Measurements from ENCODE around the gene DGKZ.
"Not testable (repeated sequence)": the region's sequence is repeated elsewhere in the genome, so short reads cannot be mapped to it uniquely, and the experiment has no call there.

DGKZ gene

DNA sequence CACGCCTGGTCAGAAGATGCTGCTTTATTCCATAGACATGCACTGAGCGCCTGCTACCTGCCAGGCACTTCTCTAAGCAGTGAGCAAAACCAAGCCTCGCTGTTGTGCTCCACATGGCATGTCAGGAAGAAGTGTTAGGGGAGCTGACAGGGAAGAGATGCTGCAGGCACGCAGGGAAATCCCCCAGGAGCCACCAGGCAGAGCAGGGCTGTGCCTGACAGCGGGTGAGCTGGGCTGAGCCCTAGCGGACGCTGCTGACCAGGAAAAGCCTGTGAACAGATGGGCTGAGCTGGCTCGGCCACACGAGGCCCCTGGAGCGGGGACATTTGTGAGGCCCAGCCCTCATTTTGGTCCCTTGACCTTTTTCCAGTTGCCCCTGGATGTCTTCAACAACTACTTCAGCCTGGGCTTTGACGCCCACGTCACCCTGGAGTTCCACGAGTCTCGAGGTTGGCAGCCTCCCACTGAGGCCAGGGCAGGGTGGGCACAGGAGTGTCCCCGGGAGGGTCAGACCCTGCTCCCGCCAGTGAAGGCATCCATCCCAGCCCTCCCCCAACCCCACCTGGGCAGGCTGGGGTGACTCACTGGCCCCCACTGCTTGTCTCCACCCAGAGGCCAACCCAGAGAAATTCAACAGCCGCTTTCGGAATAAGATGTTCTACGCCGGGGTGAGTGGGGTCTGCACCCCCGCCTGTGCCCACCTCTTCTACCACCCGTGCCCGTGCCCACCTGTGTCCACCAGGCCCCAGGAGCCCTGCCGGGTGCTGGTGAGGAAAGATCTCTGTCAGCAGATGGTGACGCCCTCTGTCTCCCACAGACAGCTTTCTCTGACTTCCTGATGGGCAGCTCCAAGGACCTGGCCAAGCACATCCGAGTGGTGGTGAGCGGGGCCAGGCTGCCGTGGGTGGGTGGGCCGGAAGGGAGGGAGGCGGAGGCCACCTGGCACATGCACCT is 26.8 kb downstream of the DGKZ start:
- no peak overlapping the region for H3K4me3 ChIP-seq (ENCODE audit: low read length)
- TF ChIP-seq ZNF274 (IDR thresholded peaks at IDR 0.05; ENCODE audit: low read depth, low read length) = no peak

DNA sequence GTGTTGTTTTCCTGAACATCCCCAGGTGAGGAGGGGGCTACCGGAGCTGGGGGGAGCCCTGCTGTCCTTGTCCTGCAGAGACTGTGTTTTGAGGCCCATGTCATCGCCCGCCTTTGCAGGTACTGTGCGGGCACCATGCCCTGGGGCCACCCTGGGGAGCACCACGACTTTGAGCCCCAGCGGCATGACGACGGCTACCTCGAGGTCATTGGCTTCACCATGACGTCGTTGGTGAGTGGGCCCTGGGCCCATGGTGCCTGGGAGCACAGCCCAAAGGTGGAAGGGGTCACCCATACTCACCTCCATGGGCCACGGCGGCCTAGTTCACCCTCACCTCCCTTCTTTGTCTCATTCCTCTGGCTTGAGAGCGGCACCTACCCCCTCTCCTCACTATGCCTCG is 27.6 kb downstream of the DGKZ start:
- H3K4me3 ChIP-seq (ENCODE audit: low read length) = no peak overlapping the region
- no peak for TF ChIP-seq ZNF274 (IDR thresholded peaks at IDR 0.05; ENCODE audit: low read depth, low read length)

DNA sequence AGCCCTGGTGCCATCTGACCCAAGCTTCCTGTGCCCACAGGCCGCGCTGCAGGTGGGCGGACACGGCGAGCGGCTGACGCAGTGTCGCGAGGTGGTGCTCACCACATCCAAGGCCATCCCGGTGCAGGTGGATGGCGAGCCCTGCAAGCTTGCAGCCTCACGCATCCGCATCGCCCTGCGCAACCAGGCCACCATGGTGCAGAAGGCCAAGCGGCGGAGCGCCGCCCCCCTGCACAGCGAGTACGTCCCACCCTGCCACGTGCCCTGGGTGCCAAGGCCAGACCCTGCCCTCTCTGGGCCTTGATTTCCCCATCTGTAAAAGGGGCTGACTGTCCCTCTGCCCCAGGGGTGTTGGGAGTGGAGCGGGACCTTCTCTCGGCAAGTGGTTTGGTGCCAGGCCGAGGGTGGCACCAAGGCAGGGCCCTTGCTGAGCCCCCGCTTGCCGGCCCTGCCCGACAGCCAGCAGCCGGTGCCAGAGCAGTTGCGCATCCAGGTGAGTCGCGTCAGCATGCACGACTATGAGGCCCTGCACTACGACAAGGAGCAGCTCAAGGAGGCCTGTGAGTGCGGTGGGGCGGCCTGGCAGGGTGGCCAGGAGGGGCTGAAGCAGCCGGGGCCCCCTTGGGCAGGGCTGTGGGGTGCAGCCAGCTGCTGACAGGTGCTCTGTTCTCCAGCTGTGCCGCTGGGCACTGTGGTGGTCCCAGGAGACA is 28.3 kb downstream of the DGKZ start:
- H3K4me3 ChIP-seq (ENCODE audit: low read length) = no peak overlapping the region
- no peak for TF ChIP-seq ZNF274 (IDR thresholded peaks at IDR 0.05; ENCODE audit: low read depth, low read length)

DNA sequence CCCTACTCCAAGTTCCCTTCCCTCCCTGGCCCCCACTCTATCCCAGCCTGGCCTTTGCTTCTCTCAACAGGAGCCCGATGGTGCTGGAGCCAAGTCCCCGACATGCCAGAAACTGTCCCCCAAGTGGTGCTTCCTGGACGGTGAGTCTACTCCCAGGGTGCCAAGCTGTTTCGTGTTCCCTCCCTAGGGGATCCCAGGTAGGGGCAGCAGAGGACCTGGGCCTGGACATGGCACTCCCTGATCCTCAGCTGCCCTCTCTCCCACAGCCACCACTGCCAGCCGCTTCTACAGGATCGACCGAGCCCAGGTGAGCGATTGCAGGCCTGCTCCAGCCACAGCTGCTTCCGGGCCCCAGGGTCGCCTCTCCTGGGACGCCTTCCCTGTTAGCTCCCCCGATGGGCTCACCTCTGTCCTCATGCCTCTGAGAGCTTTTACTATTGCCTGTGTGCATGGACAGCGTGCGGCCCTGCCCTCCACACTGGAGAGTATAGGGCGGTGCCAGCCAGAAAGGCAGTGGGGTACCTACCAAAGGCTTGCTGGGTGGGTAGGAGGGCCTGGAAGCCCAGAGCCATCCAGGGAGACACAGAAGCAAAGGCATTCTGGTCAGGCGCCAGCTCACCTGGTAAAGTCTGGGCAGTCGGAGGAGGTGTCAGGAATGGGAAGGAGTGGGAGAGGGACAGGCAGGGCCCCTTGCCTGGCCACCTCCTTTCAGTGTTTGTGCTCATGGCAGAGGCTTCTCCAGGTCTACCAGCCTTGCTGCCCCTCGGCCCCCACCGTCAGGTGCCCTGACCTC is 29.2 kb downstream of the DGKZ start:
- TF ChIP-seq ZNF274 (IDR thresholded peaks at IDR 0.05; ENCODE audit: low read depth, low read length) = no peak
- H3K4me3 ChIP-seq (ENCODE audit: low read length) = no peak overlapping the region

DNA sequence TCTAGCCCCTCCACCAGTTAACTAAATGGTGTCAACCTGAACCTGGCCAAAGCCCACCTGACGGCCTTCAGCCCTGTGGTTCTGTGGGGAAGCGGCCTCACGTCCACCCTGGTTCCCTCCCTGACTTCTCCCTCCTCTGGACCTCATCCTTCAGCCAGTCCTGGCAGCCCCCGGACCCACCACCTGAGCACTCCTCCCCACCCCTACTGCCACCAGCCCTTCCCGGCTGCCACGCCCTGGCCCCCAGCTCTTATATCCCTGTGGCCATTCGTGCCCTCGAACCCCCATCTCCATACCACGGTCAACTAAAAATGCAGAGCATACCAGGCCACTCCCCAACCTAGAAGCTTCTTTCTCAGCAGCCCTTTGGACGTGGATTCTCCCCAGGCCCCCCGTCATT is 30.0 kb downstream of the DGKZ start:
- TF ChIP-seq ZNF274 (IDR thresholded peaks at IDR 0.05; ENCODE audit: low read depth, low read length) = no peak
- no peak overlapping the region for H3K4me3 ChIP-seq (ENCODE audit: low read length)

DNA sequence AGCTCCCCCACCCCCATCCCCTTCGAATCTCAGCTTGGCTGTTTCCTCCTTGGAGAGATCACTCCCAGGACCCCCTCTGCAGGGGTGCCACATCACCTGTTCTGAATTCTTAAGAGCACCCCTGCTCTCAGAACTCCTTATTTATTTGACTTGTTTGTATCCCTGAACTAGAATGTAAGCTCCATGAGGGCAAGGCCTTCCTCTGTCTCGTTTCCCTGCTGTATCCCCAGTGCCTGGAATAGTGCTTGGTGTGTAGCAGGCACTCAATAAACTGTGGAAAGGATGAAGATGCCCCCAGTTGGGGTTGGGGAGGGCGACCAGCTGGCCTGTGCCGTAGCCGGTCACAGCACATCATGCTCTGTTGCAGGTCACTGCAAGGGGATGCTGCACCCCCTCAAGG is 30.6 kb downstream of the DGKZ start:
- no peak overlapping the region for H3K4me3 ChIP-seq (ENCODE audit: low read length)
- TF ChIP-seq ZNF274 (IDR thresholded peaks at IDR 0.05; ENCODE audit: low read depth, low read length) = no peak

DNA sequence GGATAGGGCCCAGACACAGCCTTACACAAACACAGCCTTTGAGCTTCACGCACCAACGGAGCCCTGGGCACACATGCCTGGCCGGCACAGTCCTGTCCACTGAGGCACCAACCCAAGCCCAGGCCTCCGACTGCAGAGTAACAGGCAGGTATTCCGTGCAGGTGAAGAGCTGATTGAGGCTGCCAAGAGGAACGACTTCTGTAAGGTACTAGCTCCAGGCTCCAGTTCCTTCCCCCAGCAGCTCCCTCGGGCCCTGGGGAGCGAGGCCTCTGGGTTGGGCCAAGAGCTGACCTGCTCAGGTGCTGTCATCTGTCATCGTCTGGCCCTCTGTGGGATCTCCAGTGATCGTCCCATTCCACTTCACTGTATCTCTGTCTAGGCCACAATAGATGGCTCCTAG is 31.0 kb downstream of the DGKZ start:
- no peak overlapping the region for H3K4me3 ChIP-seq (ENCODE audit: low read length)
- TF ChIP-seq ZNF274 (IDR thresholded peaks at IDR 0.05; ENCODE audit: low read depth, low read length) = no peak

DNA sequence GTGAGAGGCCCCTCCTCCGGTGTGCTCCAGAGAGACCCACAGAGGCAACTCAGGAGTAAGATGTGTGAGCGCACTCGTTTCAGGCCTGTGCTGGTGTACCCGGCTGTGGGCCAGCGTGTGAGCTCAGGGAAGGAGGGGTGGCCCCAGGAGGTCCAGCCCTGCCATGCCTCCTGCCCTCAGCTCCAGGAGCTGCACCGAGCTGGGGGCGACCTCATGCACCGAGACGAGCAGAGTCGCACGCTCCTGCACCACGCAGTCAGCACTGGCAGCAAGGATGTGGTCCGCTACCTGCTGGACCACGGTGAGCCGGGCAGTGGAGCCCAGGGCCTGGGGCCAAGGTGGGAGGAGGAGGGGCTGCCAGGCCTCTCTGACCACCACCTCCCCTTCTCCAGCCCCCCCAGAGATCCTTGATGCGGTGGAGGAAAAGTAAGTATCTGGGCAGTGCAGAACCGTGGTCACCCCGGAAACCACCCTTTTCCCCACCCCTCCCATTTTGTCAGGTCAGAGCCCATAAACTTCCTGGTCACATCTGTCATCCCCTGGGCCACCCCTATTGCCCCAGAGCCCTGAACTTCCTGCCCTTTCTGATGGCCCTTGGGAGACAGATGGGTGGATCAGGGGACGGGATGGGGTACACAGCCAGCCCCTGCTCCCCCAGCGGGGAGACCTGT is 31.7 kb downstream of the DGKZ start:
- no peak for TF ChIP-seq ZNF274 (IDR thresholded peaks at IDR 0.05; ENCODE audit: low read depth, low read length)
- no peak overlapping the region for H3K4me3 ChIP-seq (ENCODE audit: low read length)

DNA sequence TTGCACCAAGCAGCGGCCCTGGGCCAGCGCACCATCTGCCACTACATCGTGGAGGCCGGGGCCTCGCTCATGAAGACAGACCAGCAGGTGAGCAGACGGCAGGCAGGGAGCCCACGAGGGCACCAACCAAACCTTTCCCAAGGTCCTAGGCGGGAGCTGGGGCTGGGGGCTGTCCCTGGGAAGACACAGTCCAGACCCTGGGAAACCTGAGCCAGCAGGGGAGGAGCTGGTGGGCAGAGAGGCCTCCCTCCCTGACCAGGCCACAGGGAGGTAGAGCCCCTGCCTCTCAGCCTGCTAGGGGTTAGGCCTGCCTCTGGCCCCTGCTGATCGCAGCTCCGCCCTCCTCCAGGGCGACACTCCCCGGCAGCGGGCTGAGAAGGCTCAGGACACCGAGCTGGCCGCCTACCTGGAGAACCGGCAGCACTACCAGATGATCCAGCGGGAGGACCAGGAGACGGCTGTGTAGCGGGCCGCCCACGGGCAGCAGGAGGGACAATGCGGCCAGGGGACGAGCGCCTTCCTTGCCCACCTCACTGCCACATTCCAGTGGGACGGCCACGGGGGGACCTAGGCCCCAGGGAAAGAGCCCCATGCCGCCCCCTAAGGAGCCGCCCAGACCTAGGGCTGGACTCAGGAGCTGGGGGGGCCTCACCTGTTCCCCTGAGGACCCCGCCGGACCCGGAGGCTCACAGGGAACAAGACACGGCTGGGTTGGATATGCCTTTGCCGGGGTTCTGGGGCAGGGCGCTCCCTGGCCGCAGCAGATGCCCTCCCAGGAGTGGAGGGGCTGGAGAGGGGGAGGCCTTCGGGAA is 32.4 kb downstream of the DGKZ start:
- not testable (repeated sequence) for H3K4me3 ChIP-seq (ENCODE audit: low read length)

DNA sequence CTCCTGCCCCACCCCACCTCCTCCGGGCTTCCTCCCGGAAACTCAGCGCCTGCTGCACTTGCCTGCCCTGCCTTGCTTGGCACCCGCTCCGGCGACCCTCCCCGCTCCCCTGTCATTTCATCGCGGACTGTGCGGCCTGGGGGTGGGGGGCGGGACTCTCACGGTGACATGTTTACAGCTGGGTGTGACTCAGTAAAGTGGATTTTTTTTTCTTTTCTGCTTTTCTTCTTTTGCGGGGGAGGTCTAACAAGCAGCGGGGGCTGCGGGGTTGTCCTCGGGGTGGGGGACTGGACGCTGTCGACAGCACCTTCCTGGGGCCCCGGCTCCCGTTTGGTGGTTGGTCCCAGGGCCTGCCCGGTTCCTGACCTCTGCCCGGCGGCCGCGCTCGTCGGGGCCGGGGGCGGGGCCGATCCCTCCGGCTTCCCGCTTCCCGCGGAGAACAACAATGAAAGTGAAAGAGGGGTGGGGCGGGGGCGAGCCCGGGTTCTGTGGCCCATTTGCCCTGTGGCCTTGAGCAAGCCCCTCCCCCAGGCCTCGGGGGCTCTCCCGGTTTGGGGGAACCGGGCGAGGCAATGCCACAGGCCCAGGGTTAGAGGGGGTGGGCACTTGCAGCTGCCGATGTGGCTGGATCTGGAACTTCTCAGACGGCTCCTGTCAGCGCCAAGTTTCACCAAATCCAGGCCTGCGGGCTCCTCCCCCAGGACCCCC is 33.2 kb downstream of the DGKZ start:
- TF ChIP-seq ZNF274 (IDR thresholded peaks at IDR 0.05; ENCODE audit: low read depth, low read length) = no peak
- H3K4me3 ChIP-seq (ENCODE audit: low read length) = peak overlapping the region; percentile 44; the same call in 1 of the 2 replicates

DNA sequence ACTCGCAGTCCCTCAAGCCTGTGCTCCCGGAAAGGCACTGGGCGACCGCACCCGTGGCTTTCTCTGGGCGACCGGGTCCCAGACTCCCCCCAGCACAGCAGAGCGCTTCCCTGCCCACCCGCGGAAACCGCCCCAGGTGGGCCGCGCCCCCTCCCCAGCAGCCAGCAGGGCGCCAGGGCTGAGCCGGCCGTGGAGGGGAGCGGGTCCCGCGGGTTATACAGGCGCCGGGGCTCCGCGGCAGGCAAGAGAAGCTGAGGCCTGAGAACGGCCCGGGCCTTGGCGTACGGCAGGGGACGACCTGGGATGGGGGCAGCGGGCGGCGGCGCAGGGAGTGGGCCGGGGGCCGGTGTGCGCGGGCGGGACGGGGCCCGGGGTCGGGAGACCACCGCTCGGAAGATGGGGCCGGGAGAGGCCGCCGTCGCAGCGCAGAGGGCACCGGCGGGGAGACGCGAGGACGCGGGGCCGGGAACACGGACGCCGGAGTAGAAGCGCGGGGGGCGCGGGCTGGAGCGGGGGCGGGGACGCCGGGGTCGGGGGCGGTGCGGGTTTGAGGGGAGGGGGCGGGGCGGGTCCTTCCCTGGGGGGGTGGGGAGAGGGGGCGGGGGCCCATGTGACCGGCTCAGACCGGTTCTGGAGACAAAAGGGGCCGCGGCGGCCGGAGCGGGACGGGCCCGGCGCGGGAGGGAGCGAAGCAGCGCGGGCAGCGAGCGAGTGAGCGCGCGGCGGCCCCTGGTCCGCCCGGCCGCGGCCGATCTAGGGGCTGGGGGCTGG is 34.0 kb downstream of the DGKZ start, which contains the start of gene MDK:
Gene MDK (plus strand): TSS at position 622 of the 771 bp plus-strand sequence. CDS start 389 bp downstream, outside the sequence.
- no peak for TF ChIP-seq ZNF274 (IDR thresholded peaks at IDR 0.05; ENCODE audit: low read depth, low read length)
- peak within 1 kb of the TSS; percentile 55 for H3K4me3 ChIP-seq (ENCODE audit: low read length)
